Activated CD4-positive, alpha-beta T cell treated with anti-CD3 and anti-CD28 coated beads, Interleukin-2, amount 10 ng/mL, durations not matched to agents 7 days and 5 days (primary cell): Measurements from ENCODE around the gene GPX2. TPM values are rescaled to one million over a fixed set of nuclear protein-coding genes. Genes with fewer than 3 reads are reported as not detected.
A peak's percentile ranks its signal among the peaks of the same experiment; 100 is the strongest.
"Not testable (repeated sequence)": the region's sequence is repeated elsewhere in the genome, so short reads cannot be mapped to it uniquely, and the experiment has no call there.

Experiments used
- CTCF ChIA-PET: fragments of 350-600 bp; sonication (Branson Sonifier 250); formaldehyde crosslinking; loops from one replicate; lab custom pipeline; 2021; ENCODE audit warnings: antibody characterized with exemption; lab: Charles Lee
- POLR2A ChIA-PET: fragments of 350-600 bp; sonication (Branson Sonifier 250); formaldehyde crosslinking; loops from one replicate; lab custom pipeline; 2021; ENCODE audit warnings: antibody characterized with exemption; lab: Charles Lee
- DNase-seq: peaks from one replicate; pipeline ENCODE4 v3.0.0-alpha.2; 2020
- H3K27ac Mint-ChIP-seq: one replicate; pipeline ENCODE4 v1.8.0; 2021; ENCODE audit warnings: mild to moderate bottlenecking, moderate library complexity, mixed read lengths
- H3K27me3 Mint-ChIP-seq: one replicate; pipeline ENCODE4 v1.8.0; 2021; ENCODE audit warnings: mixed read lengths
- H3K36me3 Mint-ChIP-seq: one replicate; pipeline ENCODE4 v1.8.0; 2021; ENCODE audit warnings: low read depth, mixed read lengths
- H3K4me1 Mint-ChIP-seq: one replicate; pipeline ENCODE4 v1.8.0; 2021; ENCODE audit warnings: mixed read lengths
- H3K4me3 Mint-ChIP-seq: one replicate; pipeline ENCODE4 v1.8.0; 2021; ENCODE audit warnings: mild to moderate bottlenecking, moderate library complexity, mixed read lengths
- H3K9me3 Mint-ChIP-seq: one replicate; pipeline ENCODE4 v1.8.0; 2021; ENCODE audit warnings: mixed read lengths
- total RNA-seq, 2 experiments: library from RNA; stranded (reverse); gene quantifications; one replicate each; pipeline ENCODE4 v1.2.3, GENCODE V29; 2021

GPX2 gene
- total RNA-seq, 2 experiments from 2014 or later: not detected

DNA sequence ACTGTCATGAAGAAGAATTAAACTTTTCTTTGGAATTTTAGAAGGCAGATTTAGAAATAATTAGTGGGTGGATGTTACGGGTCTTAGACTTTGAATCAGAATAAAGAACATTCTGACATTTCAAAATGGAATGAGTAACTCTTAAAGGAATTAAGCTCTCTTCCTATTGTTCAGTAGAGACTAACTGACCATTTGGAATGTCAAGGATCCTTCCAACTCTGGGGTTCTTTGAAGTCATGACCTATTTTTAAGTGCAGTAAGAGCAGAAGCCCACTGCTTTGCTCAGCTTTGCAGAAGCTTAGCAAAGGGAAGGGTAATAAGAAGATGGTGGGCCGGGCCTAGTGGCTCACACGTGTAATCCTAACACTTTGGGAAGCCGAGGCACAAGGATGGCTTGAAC is 24.3 kb downstream of the GPX2 start:
- no peaks in the 10 kb centered on the region for H3K27me3 Mint-ChIP-seq

DNA sequence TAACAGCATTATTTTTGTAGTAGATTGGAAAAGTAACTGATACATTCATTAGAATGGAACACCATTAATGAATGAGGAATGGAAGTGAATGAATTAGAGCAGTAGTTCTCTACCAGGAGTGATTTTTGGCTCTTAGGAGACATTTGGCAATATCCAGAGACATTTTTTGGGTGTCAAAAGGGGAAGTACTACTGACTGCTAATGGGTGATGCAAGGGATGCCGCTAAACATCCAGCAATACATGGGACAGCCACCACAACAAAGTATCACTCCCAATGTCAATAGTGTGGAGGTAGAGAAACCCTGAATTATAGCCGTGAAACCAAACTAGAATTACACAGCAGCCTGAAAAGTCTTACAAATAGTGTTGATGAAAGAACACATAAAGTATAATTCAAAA is 26.7 kb downstream of the GPX2 start:
- H3K4me3 Mint-ChIP-seq: peak overlapping the region; percentile 87
- peaks cover 46% of the 10 kb centered on the region for H3K36me3 Mint-ChIP-seq
- H3K4me1 Mint-ChIP-seq: peaks cover 50% of the 10 kb centered on the region
- H3K27ac Mint-ChIP-seq: peak overlapping the region; percentile 93
- no peak for DNase-seq
- no peaks in the 10 kb centered on the region for H3K27me3 Mint-ChIP-seq
- ChIA-PET CTCF (interaction anchor here (1.1 to 1.8 kb wide), 3 partner anchors 8 to 102 kb away, joined by 4 to 9 read pairs (median 6); no protein-coding TSS in a partner anchor), POLR2A (interaction anchor here (0.6 kb wide), 1 partner anchor 450 kb away, joined by 3 read pairs; no protein-coding TSS in a partner anchor)
- no peaks in the 10 kb centered on the region for H3K9me3 Mint-ChIP-seq

More for the DNA sequence above, 24.3 kb downstream of the GPX2 start:
- ChIA-PET POLR2A (no interaction called here), CTCF (interaction anchor here (0.6 to 1.8 kb wide), 3 partner anchors 10 to 310 kb away, joined by 3 to 7 read pairs (median 4); no protein-coding TSS in a partner anchor)
- no peak for DNase-seq
- Mint-ChIP-seq H3K9me3 (no peaks in the 10 kb centered on the region), H3K27ac (no peak overlapping the region), H3K4me1 (peaks cover 57% of the 10 kb centered on the region), H3K36me3 (peaks cover 55% of the 10 kb centered on the region), H3K4me3 (no peak overlapping the region)

DNA sequence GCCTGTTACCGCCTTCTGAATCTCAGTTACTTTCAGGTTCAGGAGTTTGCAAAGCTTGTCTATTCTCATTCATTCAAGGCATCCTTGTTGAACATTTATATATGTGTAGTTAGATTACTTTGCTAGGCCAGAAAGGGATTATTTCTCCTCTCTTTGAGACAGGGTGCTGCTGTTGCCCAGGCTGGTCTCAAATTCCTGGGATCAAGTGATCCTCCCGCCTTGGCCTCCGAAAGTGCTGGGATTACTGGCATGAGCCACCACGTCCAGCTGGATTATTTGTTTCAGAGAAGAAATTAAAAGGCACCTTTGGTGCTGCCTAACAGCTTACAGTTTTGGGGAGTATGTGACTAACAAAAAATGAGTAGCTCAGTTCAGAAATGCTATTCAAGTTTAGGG is 27.5 kb downstream of the GPX2 start:
- Mint-ChIP-seq H3K27ac (peak overlapping the region; percentile 93), H3K27me3 (peaks cover 2% of the 10 kb centered on the region), H3K4me3 (peak overlapping the region; percentile 87), H3K36me3 (peaks cover 39% of the 10 kb centered on the region), H3K4me1 (peaks cover 46% of the 10 kb centered on the region), H3K9me3 (no peaks in the 10 kb centered on the region)
- CTCF ChIA-PET: interaction anchor here (0.6 to 1.8 kb wide), 6 partner anchors 9 to 102 kb away, joined by 3 to 9 read pairs (median 4); no protein-coding TSS in a partner anchor
- POLR2A ChIA-PET: interaction anchor here (0.6 to 1.1 kb wide), 3 partner anchors 13 to 450 kb away, joined by 3 to 5 read pairs (median 4); no protein-coding TSS in a partner anchor
- DNase-seq: no peak

DNA sequence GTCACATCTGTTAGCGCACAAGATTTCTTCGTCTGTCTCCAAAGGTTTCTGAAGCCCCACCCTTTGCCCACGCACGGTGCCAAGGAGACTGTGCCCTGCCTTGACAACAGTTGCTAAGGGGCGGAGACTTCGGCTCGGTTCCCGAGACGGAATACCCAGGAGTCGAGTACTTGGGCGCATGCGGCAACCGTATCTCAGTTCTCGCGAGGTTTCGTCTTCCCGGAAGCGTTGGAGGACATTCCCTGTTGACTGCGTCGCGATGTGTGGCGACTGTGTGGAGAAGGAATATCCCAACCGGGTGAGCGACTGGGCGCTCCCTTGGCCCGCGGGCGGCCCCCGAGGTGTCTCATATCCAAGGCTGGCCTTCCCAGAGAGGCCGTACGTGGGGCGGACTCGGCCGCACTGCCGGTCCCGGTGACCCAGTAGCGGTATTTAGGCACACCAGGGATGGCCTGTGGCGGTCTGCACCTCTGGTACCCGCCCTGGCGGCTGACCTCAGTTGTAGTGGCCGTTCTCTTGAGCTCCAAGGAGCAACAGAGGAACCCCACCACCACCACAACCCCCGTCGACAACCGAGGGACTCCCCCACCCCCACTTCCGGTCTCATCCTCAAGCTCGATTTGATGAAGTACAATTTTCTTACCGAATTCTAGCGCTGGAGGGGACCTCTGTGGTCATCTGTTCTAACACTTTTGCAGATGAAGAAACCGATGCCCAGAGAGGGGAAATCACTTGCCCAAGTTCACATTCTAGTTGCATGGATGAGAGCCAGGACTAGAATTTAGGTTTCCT is 28.1 kb downstream of the GPX2 start, which contains the start of gene CHURC1:
TSS of gene CHURC1 (plus strand) at position 219 of the 792 bp plus-strand sequence. CDS start at position 260, 41 bp downstream.
- peak within 1 kb of the TSS; percentile 93 for H3K27ac Mint-ChIP-seq
- ChIA-PET POLR2A (interaction anchor here (0.6 to 1.1 kb wide), 2 partner anchors 13 to 25 kb away, joined by 4 to 5 read pairs; no protein-coding TSS in a partner anchor), CTCF (interaction anchor here (0.8 to 1.8 kb wide), 5 partner anchors 10 to 101 kb away, joined by 3 to 9 read pairs (median 4); no protein-coding TSS in a partner anchor)
- H3K4me3 Mint-ChIP-seq: peak within 1 kb of the TSS; percentile 87
- H3K4me1 Mint-ChIP-seq: peaks cover 43% of the 10 kb centered on the region
- peaks cover 7% of the 10 kb centered on the region for H3K27me3 Mint-ChIP-seq
- no peaks in the 10 kb centered on the region for H3K9me3 Mint-ChIP-seq
- DNase-seq: peak; percentile 99
- peaks cover 33% of the 10 kb centered on the region for H3K36me3 Mint-ChIP-seq

DNA sequence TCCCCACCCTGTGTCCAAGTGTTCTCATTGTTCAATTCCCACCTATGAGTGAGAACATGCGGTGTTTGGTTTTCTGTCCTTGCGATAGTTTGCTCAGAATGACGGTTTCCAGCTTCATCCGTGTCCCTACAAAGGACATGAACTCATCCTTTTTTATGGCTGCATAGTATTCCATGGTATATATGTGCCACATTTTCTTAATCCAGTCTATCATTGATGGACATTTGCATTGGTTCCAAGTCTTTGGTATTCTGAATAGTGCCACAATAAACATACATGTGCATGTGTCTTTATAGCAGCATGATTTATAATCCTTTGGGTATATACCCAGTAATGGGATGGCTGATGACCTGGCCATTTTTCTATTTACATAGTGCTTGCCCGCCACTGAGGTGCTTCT is 29.1 kb downstream of the GPX2 start:
- H3K4me1 Mint-ChIP-seq: peaks cover 41% of the 10 kb centered on the region
- peaks cover 28% of the 10 kb centered on the region for H3K36me3 Mint-ChIP-seq
- H3K9me3 Mint-ChIP-seq, CTCF ChIA-PET, H3K27me3 Mint-ChIP-seq, POLR2A ChIA-PET, DNase-seq: not testable (repeated sequence)
- peak overlapping the region; percentile 87 for H3K4me3 Mint-ChIP-seq
- H3K27ac Mint-ChIP-seq: peak overlapping the region; percentile 93

DNA sequence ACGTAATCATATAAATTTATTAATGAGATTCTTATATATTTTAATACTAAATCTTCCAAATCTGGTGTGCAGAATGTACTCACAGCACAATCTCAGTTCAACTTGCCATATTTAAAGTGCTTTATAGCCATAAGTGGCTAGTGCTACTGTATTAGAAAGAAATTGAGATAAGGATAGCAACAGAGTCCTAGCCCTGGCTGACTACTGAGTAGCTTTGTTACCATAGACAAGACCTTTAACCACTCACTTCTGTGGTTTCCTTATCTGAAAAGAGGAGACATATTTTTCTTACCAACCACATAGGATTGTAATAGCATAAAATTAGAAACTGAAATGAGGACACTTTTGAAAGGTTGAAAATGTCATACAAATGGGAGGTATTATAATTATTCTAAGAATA is 30.3 kb downstream of the GPX2 start:
- Mint-ChIP-seq H3K36me3 (peaks cover 18% of the 10 kb centered on the region), H3K4me1 (peaks cover 30% of the 10 kb centered on the region), H3K4me3 (no peak overlapping the region), H3K27me3 (peaks cover 11% of the 10 kb centered on the region), H3K27ac (no peak overlapping the region), H3K9me3 (no peaks in the 10 kb centered on the region)
- no peak for DNase-seq
- ChIA-PET POLR2A (no interaction called here), CTCF (interaction anchor here (2.1 kb wide), 1 partner anchor 24 kb away, joined by 6 read pairs; no protein-coding TSS in a partner anchor)

DNA sequence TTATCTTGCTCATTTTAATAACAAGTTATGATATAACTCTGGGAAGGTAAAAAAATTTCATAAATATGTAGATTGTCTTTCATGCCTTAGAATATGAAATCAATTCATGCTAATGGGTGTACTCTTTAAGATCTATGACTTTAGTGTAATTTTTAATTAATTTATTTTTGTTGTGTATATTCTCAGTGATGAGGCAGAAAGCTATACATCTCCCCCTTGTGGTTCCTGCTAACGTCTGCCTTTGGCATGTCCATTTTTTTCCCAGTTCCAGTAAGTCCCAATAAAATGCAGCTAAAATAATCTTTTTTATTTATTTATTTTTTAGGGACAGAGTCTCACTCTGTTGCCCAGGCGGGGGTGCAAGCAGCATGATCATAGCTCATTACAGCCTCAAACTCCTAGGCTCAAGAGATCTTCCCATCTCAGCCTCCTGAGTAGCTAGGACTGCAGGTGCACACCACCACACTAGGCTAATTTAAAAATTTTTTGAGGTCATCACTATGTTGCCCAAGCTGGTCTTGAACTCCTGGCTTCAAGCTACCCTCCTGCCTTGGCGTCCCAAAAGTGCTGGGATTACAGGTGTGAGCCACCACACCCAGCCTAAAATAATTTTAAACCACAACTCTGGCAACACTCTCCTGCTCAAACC is 31.6 kb downstream of the GPX2 start:
- H3K4me1 Mint-ChIP-seq: peaks cover 23% of the 10 kb centered on the region
- no peak overlapping the region for H3K4me3 Mint-ChIP-seq
- DNase-seq: no peak
- H3K27ac Mint-ChIP-seq: no peak overlapping the region
- no peaks in the 10 kb centered on the region for H3K9me3 Mint-ChIP-seq
- H3K36me3 Mint-ChIP-seq: peaks cover 11% of the 10 kb centered on the region
- peaks cover 15% of the 10 kb centered on the region for H3K27me3 Mint-ChIP-seq
- CTCF ChIA-PET: interaction anchor here (0.5 to 2.1 kb wide), 5 partner anchors 11 to 516 kb away, joined by 3 to 6 read pairs (median 3); no protein-coding TSS in a partner anchor
- POLR2A ChIA-PET: interaction anchor here (0.6 kb wide), 1 partner anchor 1322 kb away, joined by 13 read pairs; no protein-coding TSS in a partner anchor

DNA sequence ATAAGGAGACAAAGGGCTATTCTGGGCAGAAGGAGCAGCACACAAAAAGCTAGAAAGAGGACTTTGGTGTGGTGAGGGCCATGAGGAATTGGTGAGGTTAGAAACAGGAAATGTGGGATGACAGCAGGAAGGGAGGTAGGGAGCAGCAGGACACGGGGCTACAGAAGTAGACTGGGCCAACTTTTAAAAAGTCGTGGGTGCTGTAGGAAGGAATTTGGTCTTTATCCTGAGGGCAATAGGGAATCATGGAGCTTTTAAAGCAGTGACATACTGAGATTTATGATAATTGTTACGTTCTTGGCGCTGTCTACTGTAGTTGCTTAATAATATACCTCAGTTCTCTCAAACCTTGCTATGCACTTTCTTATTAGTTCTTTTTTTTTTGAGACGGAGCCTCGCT is 36.5 kb downstream of the GPX2 start:
- Mint-ChIP-seq H3K9me3 (no peaks in the 10 kb centered on the region), H3K4me3 (no peak overlapping the region), H3K36me3 (no peaks in the 10 kb centered on the region), H3K4me1 (no peaks in the 10 kb centered on the region), H3K27ac (no peak overlapping the region), H3K27me3 (peaks cover 23% of the 10 kb centered on the region)
- DNase-seq: no peak
- ChIA-PET POLR2A (interaction anchor here (0.6 kb wide), 1 partner anchor 518 kb away, joined by 4 read pairs; the partner anchor contains the start of gene MTHFD1), CTCF (no interaction called here)

DNA sequence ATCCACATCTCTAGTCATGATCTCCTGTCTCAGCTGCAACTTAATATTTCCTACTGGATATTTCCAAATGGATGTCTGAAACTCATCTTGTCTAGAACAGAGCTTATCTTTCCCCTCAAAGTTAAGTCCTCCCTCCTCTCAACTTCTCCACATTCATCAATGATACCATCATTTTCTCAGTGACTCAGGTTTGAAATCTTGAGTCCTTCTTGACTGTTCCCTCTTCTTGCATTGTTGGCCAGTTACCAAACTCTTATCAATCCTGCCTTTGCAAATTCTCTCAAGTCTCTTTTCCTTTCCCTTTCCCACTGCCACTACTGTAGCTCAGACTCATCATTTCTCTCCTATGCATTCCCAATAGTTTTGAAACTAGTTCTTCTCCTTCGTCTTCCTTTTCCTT is 42.6 kb downstream of the GPX2 start:
- POLR2A ChIA-PET: interaction anchor here (0.7 kb wide), 1 partner anchor 103 kb away, joined by 5 read pairs; no protein-coding TSS in a partner anchor
- Mint-ChIP-seq H3K27ac (no peak overlapping the region), H3K4me3 (no peak overlapping the region), H3K4me1 (no peaks in the 10 kb centered on the region), H3K27me3 (peaks cover 31% of the 10 kb centered on the region), H3K9me3 (no peaks in the 10 kb centered on the region), H3K36me3 (no peaks in the 10 kb centered on the region)
- DNase-seq: no peak
- CTCF ChIA-PET: interaction anchor here (0.6 to 1.1 kb wide), 2 partner anchors 11 to 21 kb away, joined by 3 read pairs; no protein-coding TSS in a partner anchor

DNA sequence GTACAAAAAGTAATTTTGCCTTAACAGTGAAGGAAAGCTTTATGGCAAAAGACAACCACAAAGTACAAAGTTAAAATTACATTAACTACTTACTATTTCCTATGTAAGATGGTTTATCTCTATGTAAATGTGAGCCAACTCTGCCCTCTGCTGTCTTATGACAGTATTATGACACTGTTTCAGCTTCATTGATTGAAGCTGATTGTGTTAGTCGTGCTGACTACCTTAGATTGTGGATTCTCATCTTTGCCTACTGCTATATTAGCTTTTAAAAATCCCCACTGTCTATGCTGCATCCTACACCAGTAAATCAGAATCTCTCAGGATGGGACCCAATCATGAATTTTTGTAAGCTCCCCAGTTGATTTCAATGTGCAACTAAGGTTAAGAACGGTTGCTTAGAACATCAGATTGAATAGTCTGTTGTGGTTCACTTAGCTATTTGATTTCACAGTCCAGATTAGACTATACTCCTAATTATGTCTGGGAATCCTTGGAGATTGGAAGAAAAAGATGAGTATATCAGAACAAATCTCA is 50.6 kb downstream of the GPX2 start:
- Mint-ChIP-seq H3K27ac (no peak overlapping the region), H3K36me3 (no peaks in the 10 kb centered on the region), H3K4me1 (no peaks in the 10 kb centered on the region), H3K9me3 (no peaks in the 10 kb centered on the region), H3K27me3 (peaks cover 29% of the 10 kb centered on the region), H3K4me3 (no peak overlapping the region)
- peak; percentile 70 for DNase-seq
- ChIA-PET CTCF (interaction anchor here (0.7 to 4.8 kb wide), 25 partner anchors 11 to 241 kb away, joined by 3 to 36 read pairs (median 4); partner anchors contain the start of gene SPTB), POLR2A (interaction anchor here (0.5 to 0.6 kb wide), 2 partner anchors 9 to 15 kb away, joined by 3 to 4 read pairs; no protein-coding TSS in a partner anchor)

DNA sequence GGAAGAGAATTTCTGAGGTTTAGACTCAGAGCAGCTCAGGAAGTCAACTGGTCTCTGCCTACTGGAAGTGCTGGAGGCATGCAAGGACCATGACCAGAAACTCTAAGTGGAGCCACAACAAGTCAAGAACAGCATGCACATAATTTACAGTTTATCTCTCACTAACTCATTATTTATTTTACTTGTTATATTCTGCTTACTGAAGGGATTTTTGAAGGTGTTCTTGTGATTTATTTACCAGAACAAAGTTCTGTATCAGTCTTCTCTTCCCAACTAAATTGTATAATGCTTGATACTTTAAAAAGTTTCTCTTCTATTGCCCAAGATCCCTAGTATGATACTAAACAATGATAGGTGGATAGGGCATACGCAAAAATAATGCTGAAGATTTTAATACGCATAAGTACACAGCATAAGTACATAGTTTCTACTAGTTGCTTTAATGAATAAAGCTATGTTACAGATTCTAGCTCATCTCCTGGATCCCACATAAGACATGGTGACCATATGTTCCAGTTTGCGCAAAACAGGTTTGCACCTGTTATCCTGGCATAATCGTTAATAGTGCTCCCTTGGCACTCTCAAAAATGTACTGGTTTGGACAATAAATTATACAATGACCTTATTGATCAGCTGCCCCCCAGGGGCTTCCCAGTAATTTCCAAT is 51.2 kb downstream of the GPX2 start:
- no peaks in the 10 kb centered on the region for H3K36me3 Mint-ChIP-seq
- no peak overlapping the region for H3K27ac Mint-ChIP-seq
- H3K9me3 Mint-ChIP-seq: no peaks in the 10 kb centered on the region
- ChIA-PET POLR2A (interaction anchor here (0.5 to 0.6 kb wide), 3 partner anchors 9 to 15 kb away, joined by 3 to 4 read pairs (median 3); no protein-coding TSS in a partner anchor), CTCF (interaction anchor here (0.6 to 4.8 kb wide), 22 partner anchors 11 to 602 kb away, joined by 3 to 36 read pairs (median 4); partner anchors contain the start of gene SPTB)
- H3K4me3 Mint-ChIP-seq: no peak overlapping the region
- no peaks in the 10 kb centered on the region for H3K4me1 Mint-ChIP-seq
- H3K27me3 Mint-ChIP-seq: peaks cover 30% of the 10 kb centered on the region
- no peak for DNase-seq
